Spinal cord (tissue), 10 donors: ENCODE data around the gene CSMD2. TPM values are rescaled to one million over a fixed set of nuclear protein-coding genes. Genes with fewer than 3 reads are reported as not detected.

Source experiments
- DNase-seq, 6 donors: peaks; one replicate each; pipeline versions ENCODE4 v3.0.0 to v3.0.0-alpha.2; 2013 to 2015; ENCODE audit warnings: low spot score in 6 of 6, low read depth in 4 of 6
- H3K27ac ChIP-seq: one replicate; pipeline ENCODE4 v1.5.1; 2013; ENCODE audit warnings: low read depth, low read length, control low read depth
- H3K27me3 ChIP-seq: one replicate; pipeline ENCODE4 v1.6.1; 2013; ENCODE audit warnings: low read length; ENCODE audit not compliant: control insufficient read depth, insufficient read depth
- H3K36me3 ChIP-seq: one replicate; pipeline ENCODE4 v1.6.1; 2013; ENCODE audit warnings: low read length; ENCODE audit not compliant: control insufficient read depth, insufficient read depth
- H3K4me1 ChIP-seq: one replicate; pipeline ENCODE4 v1.6.1; 2013; ENCODE audit warnings: low read length; ENCODE audit not compliant: control insufficient read depth, insufficient read depth
- H3K4me3 ChIP-seq: one replicate; pipeline ENCODE4 v1.5.1; 2013; ENCODE audit warnings: low read depth, low read length, control low read depth
- H3K9me3 ChIP-seq: one replicate; pipeline ENCODE4 v1.6.1; 2013; ENCODE audit warnings: low read length; ENCODE audit not compliant: control insufficient read depth, insufficient read depth
- WGBS: methylation state at CpG from one replicate; pipeline ENCODE4 v1.1.5; 2013; ENCODE audit warnings: missing lambda C conversion rate; ENCODE audit not compliant: insufficient coverage; 5-methylcytosine and 5-hydroxymethylcytosine counted together
- polyA plus RNA-seq, 2 donors: library from polyadenylated mRNA; unstranded; fragments of 120-200 nt; gene quantifications; one replicate each; pipeline ENCODE4 v1.2.1, GENCODE V29; 2013; ENCODE audit not compliant: insufficient read length in 2 of 2
- total RNA-seq, 2 donors: library from RNA; depleted of rRNA in 1 of 2; stranded (reverse); fragments of 120-200 nt in 1 of 2; fragments of >200 nt in 1 of 2; gene quantifications; one replicate each; pipeline versions ENCODE4 v1.2.3 to v1.2.4, GENCODE V29; 2013 to 2014
- donor health status: healthy.

The CSMD2 gene
- total and polyA plus RNA-seq, 4 donors: 16.0 to 26.4 (median 22.2) TPM

DNA sequence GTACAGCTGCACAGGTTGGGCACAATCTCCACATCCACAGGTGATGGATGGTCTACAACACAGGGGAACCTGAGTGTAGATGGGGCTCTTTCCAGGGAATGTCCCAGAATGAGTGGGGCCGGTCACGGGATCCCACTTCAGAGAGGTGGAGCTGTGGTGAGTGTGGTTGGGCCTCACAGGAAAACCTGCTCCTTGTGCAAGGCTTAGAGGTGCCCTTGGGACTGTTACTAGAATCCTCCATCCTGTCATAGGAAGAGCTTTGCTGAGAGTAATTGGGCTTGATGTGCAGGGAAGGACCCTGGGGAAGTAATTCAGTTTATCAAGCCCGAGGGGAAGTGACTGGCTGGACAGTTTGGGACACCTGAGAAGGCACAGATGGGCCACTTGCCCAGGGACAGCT is 554.6 kb downstream of the CSMD2 start:
- no peak overlapping the region for H3K27ac ChIP-seq
- no peaks in the 10 kb centered on the region for H3K9me3 ChIP-seq
- no peak overlapping the region for H3K4me3 ChIP-seq
- no peaks in the 10 kb centered on the region for H3K27me3 ChIP-seq
- H3K4me1 ChIP-seq: no peaks in the 10 kb centered on the region
- no peak for DNase-seq
- 92% methylated on average over 3 of the region's 3 CpGs for WGBS
- H3K36me3 ChIP-seq: peaks cover 46% of the 10 kb centered on the region

- H3K36me3 ChIP-seq: peaks cover 47% of the 10 kb centered on the region
- no peaks in the 10 kb centered on the region for H3K9me3 ChIP-seq
- no peak overlapping the region for H3K4me3 ChIP-seq
- no peaks in the 10 kb centered on the region for H3K4me1 ChIP-seq
- DNase-seq: no peak
- H3K27me3 ChIP-seq: no peaks in the 10 kb centered on the region
- WGBS: 94% methylated on average over 2 of the region's 5 CpGs
- H3K27ac ChIP-seq: no peak overlapping the region
Measured at GRCh38 chr1:33609739-33610138, 555.3 kb downstream of the CSMD2 start.

DNA sequence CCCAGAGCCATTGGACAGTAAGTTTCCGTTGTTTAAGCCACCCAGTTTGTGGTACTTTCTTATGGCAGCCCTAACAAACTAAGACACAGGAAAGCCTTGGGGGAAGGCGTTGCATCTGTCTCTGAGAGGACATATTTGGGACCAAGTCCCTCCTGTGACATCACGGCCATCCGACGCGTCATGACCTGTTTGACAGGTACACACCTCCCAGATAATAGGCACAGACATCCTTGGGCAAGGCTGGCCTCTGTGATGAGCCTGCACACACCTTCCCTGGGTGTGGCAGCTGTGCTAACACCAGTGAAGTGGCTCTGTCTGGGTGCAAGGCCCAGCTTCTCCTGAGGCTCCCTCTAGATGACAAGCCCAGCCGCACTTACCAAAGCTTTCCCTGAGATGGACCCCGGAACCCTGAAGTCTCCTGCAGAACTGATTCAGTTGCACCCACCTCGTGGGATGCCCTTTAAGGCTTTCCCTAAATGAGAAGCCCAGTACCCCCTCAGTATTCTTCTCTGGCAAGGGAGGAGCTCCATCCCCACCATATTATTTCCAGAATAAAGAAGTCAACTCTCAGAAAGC is 556.1 kb downstream of the CSMD2 start:
- Histone ChIP-seq H3K9me3 (no peaks in the 10 kb centered on the region), H3K4me1 (no peaks in the 10 kb centered on the region), H3K4me3 (no peak overlapping the region), H3K27me3 (no peaks in the 10 kb centered on the region), H3K27ac (no peak overlapping the region), H3K36me3 (peaks cover 48% of the 10 kb centered on the region)
- DNase-seq: no peak
- 98% methylated on average over 9 of the region's 9 CpGs for WGBS

GRCh38 chr1:33607444-33608005 is 557.5 kb downstream of the CSMD2 start:
- Histone ChIP-seq H3K36me3 (peaks cover 56% of the 10 kb centered on the region), H3K4me3 (no peak overlapping the region), H3K9me3 (no peaks in the 10 kb centered on the region), H3K27ac (no peak overlapping the region), H3K27me3 (no peaks in the 10 kb centered on the region), H3K4me1 (no peaks in the 10 kb centered on the region)
- DNase-seq: no peak
- WGBS: 89% methylated on average over 12 of the region's 12 CpGs

DNA sequence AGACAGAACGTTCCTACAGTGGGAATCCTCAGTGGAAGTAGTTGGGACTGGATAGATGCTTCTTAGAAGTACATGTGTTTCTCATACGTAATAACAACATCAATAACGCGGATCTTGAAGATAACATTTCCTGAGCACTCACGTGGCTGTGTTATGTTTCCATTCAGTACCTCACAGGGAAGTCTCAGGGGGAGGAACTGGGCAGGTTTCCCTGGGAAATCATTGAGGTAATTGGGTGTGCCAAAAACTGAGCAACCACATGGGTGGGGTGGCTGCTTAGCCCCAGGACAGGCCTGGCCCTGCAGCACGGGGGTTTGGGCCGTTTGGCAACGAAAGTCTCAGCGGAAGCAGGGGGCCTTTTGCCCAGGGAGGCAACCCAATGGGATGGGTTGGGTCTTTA is 558.8 kb downstream of the CSMD2 start:
- no peaks in the 10 kb centered on the region for H3K27me3 ChIP-seq
- H3K4me1 ChIP-seq: no peaks in the 10 kb centered on the region
- H3K9me3 ChIP-seq: no peaks in the 10 kb centered on the region
- peaks cover 64% of the 10 kb centered on the region for H3K36me3 ChIP-seq
- H3K27ac ChIP-seq: no peak overlapping the region
- DNase-seq: no peak
- no peak overlapping the region for H3K4me3 ChIP-seq
- WGBS: 79% methylated on average over 9 of the region's 9 CpGs

- Histone ChIP-seq H3K36me3 (peaks cover 56% of the 10 kb centered on the region), H3K27ac (no peak overlapping the region), H3K9me3 (no peaks in the 10 kb centered on the region), H3K4me3 (no peak overlapping the region), H3K27me3 (no peaks in the 10 kb centered on the region), H3K4me1 (no peaks in the 10 kb centered on the region)
- no peak for DNase-seq
- 92% methylated on average over 7 of the region's 9 CpGs for WGBS
Measured at GRCh38 chr1:33602271-33602670, 562.8 kb downstream of the CSMD2 start.

DNA sequence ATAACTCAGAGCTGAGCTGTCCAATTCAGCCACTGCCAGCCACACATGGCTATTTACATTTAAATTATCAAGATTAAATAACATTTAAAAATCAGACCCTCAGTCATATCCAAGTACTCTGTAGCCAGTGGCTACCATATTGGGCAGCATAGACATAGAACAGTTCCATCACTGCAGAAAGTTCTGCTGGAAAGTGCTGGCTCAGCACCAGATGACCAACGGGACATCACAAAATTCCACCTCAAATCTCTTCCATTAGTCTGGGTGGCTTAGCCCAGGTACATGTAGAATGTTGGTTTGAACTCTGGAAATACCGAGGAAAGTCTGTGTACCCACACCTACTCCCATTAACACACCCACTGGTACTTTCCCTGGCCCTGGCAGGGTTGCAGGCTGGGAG is 563.3 kb downstream of the CSMD2 start:
- H3K4me3 ChIP-seq: no peak overlapping the region
- H3K27me3 ChIP-seq: no peaks in the 10 kb centered on the region
- no peak for DNase-seq
- WGBS: no CpG with 5 or more reads among the region's 2 CpGs
- no peaks in the 10 kb centered on the region for H3K4me1 ChIP-seq
- H3K36me3 ChIP-seq: peaks cover 55% of the 10 kb centered on the region
- H3K9me3 ChIP-seq: no peaks in the 10 kb centered on the region
- H3K27ac ChIP-seq: no peak overlapping the region

GRCh38 chr1:33599516-33600115 is 565.4 kb downstream of the CSMD2 start:
- WGBS: 68% methylated on average over 5 of the region's 7 CpGs
- DNase-seq: no peak
- no peak overlapping the region for H3K4me3 ChIP-seq
- no peaks in the 10 kb centered on the region for H3K9me3 ChIP-seq
- peaks cover 46% of the 10 kb centered on the region for H3K36me3 ChIP-seq
- no peak overlapping the region for H3K27ac ChIP-seq
- H3K4me1 ChIP-seq: no peaks in the 10 kb centered on the region
- H3K27me3 ChIP-seq: no peaks in the 10 kb centered on the region

DNA sequence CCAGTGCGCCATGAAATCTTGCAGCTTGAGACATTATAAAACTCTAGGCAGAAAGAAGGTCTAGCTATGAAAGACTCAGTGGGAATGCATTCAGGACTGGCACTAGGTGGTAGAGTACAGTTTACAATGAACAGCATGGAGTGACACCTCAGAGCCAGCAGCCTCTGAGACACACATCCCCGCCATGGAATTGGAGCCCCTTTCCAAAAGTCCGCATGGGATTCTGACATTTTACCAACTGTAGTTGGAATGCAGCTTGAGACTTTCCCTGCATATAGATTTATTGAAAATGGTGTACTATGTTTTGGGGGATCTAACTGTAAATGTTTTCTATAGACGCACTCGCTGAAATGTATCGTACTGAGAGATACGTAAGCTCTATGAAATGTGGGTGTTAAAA is 576.3 kb downstream of the CSMD2 start:
- H3K4me3 ChIP-seq: no peak overlapping the region
- peaks cover 18% of the 10 kb centered on the region for H3K36me3 ChIP-seq
- no peaks in the 10 kb centered on the region for H3K27me3 ChIP-seq
- H3K4me1 ChIP-seq: no peaks in the 10 kb centered on the region
- no peak overlapping the region for H3K27ac ChIP-seq
- no peak for DNase-seq
- 95% methylated on average over 4 of the region's 7 CpGs for WGBS
- no peaks in the 10 kb centered on the region for H3K9me3 ChIP-seq

GRCh38 chr1:33586795-33587194 is 578.2 kb downstream of the CSMD2 start:
- H3K36me3 ChIP-seq: peaks cover 30% of the 10 kb centered on the region
- no peak overlapping the region for H3K27ac ChIP-seq
- no CpG with 5 or more reads among the region's 5 CpGs for WGBS
- no peaks in the 10 kb centered on the region for H3K9me3 ChIP-seq
- DNase-seq: no peak
- H3K27me3 ChIP-seq: no peaks in the 10 kb centered on the region
- no peak overlapping the region for H3K4me3 ChIP-seq
- no peaks in the 10 kb centered on the region for H3K4me1 ChIP-seq
